OCI-LY3 (cell line): ENCODE data around the gene TMEM72.

Experiments used
- H2AFZ ChIP-seq: fragments of 200-600, 300-600 bp; shearing (Covaris generic); 2 replicates; pipeline ENCODE4 v1.6.0; 2014; ENCODE audit warnings: antibody characterized with exemption, low read depth, low read length
- H3K27ac ChIP-seq: fragments of 200-600, 300-600 bp; sonication (generic); 2 replicates; pipeline ENCODE4 v1.5.1; 2014; ENCODE audit warnings: mild to moderate bottlenecking, low read length, moderate library complexity, mixed read lengths
- H3K27me3 ChIP-seq: fragments of 200-600, 300-600 bp; sonication (generic); 2 replicates; pipeline ENCODE4 v1.6.1; 2014; ENCODE audit warnings: low read depth, low read length, mixed read lengths
- H3K36me3 ChIP-seq: fragments of 200-600, 300-600 bp; sonication (generic); replicated peaks from 2 replicates; pipeline ENCODE3; 2014; ENCODE audit warnings: low read depth, low read length, mixed read lengths
- H3K4me1 ChIP-seq: fragments of 300-600, 200-600 bp; sonication (generic); 2 replicates; pipeline ENCODE4 v1.6.1; 2014; ENCODE audit warnings: low read length, mixed read lengths
- H3K4me2 ChIP-seq: fragments of 200-600, 300-600 bp; sonication (generic); 2 replicates; pipeline ENCODE4 v1.6.1; 2014; ENCODE audit warnings: low read length, mixed read lengths
- H3K4me3 ChIP-seq: fragments of 300-600, 200-600 bp; sonication (generic); 2 replicates; pipeline ENCODE4 v1.5.1; 2014; ENCODE audit warnings: antibody characterized with exemption, mild to moderate bottlenecking, low read length, moderate library complexity
- H3K79me2 ChIP-seq: fragments of 300-600, 200-600 bp; shearing (Covaris generic); 2 replicates; pipeline ENCODE4 v1.6.1; 2014; ENCODE audit warnings: mild to moderate bottlenecking, low read length, mixed read lengths
- H3K9ac ChIP-seq: fragments of 300-600, 200-600 bp; shearing (Covaris generic); 2 replicates; pipeline ENCODE4 v1.6.0; 2014; ENCODE audit warnings: mild to moderate bottlenecking, low read length, moderate library complexity
- H3K9me3 ChIP-seq: fragments of 200-600, 300-600 bp; shearing (Covaris generic); 2 replicates; pipeline ENCODE4 v1.6.1; 2014; ENCODE audit warnings: low read length, mixed read lengths; ENCODE audit not compliant: insufficient read depth
- H4K20me1 ChIP-seq: fragments of 200-600, 300-600 bp; sonication (generic); 2 replicates; pipeline ENCODE4 v1.6.1; 2016; ENCODE audit warnings: low read length, mixed read lengths; ENCODE audit not compliant: insufficient read depth
- EZH2phosphoT487 ChIP-seq: fragments of 200-600 bp; shearing (Covaris generic); IDR thresholded peaks from 2 replicates; pipeline ENCODE4 v1.6.1; 2018; ENCODE audit warnings: antibody characterized with exemption, mixed run types, low read depth
- TF ChIP-seq, protein P1 (sequence below): fragments of 200-600, 300-600 bp; sonication (generic); IDR thresholded peaks from 2 replicates; pipeline ENCODE4 v1.5.1; 2014; ENCODE audit warnings: antibody characterized with exemption, low read length, low read depth

TMEM72 gene

DNA sequence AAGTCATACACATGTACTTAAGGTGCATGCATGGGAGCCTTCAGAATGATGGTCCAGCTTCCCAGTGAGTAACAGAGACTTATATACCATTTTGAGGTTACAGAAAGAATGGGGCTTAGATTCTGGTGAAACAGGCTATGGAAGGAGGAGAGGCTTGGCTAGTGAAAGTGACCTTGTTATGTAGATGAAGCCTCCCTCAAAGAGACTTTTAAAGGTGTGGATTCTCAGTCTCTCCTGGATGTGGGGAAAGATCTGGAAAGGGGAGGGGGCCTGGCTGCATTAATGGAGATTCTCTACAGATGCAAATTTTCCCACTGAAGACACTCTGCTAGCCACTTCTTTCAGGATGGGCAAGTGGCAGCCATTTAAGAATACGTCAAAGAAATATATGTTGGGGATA, 54.0 kb downstream of the TMEM72 start:
- TF ChIP-seq, protein P1, sequence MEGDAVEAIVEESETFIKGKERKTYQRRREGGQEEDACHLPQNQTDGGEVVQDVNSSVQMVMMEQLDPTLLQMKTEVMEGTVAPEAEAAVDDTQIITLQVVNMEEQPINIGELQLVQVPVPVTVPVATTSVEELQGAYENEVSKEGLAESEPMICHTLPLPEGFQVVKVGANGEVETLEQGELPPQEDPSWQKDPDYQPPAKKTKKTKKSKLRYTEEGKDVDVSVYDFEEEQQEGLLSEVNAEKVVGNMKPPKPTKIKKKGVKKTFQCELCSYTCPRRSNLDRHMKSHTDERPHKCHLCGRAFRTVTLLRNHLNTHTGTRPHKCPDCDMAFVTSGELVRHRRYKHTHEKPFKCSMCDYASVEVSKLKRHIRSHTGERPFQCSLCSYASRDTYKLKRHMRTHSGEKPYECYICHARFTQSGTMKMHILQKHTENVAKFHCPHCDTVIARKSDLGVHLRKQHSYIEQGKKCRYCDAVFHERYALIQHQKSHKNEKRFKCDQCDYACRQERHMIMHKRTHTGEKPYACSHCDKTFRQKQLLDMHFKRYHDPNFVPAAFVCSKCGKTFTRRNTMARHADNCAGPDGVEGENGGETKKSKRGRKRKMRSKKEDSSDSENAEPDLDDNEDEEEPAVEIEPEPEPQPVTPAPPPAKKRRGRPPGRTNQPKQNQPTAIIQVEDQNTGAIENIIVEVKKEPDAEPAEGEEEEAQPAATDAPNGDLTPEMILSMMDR = no peak
- H3K4me1 ChIP-seq = peaks cover 78% of the 10 kb centered on the region
- no peaks in the 10 kb centered on the region for H3K36me3 ChIP-seq
- H3K27ac ChIP-seq = peak overlapping the region; percentile 51; the same call in 1 of the 2 replicates
- H2AFZ ChIP-seq = no peak overlapping the region
- H3K4me2 ChIP-seq = peak overlapping the region; percentile 80
- H4K20me1 ChIP-seq = no peaks in the 10 kb centered on the region
- no peaks in the 10 kb centered on the region for H3K9me3 ChIP-seq
- no peaks in the 10 kb centered on the region for H3K27me3 ChIP-seq
- H3K9ac ChIP-seq = no peak overlapping the region
- no peak overlapping the region for H3K4me3 ChIP-seq
- no peaks in the 10 kb centered on the region for H3K79me2 ChIP-seq

DNA sequence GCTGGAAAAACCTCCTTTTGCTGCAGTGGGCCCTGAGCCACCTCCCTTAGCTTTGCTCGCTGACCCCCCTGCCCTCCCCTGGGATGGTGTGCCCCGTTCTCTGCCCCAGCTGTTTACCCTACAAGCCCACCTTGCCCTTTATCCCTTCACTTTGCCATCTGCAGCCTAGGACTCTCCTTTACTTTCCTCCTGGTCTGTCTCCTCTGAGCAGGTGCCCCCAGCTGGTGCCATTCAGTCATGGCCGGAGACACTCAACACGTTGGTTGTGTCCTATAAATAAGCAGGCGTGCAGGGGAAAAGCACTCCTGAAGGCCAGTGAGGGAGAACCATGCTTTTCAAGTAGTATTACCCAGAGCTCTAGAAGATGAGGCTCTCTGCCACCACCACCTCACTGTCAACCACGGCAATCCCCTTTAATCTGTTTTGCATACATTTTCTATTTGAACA, 54.5 kb downstream of the TMEM72 start:
- Histone ChIP-seq H2AFZ (peak overlapping the region; percentile 9; the same call in 1 of the 2 replicates), H4K20me1 (no peaks in the 10 kb centered on the region), H3K4me1 (peaks cover 75% of the 10 kb centered on the region), H3K79me2 (no peaks in the 10 kb centered on the region), H3K4me2 (peak overlapping the region; percentile 36), H3K27ac (peak overlapping the region; percentile 51), H3K9ac (peak overlapping the region; percentile 7; the same call in 1 of the 2 replicates), H3K9me3 (no peaks in the 10 kb centered on the region), H3K36me3 (no peaks in the 10 kb centered on the region), H3K27me3 (no peaks in the 10 kb centered on the region), H3K4me3 (no peak overlapping the region)
- TF ChIP-seq, protein P1 = no peak

DNA sequence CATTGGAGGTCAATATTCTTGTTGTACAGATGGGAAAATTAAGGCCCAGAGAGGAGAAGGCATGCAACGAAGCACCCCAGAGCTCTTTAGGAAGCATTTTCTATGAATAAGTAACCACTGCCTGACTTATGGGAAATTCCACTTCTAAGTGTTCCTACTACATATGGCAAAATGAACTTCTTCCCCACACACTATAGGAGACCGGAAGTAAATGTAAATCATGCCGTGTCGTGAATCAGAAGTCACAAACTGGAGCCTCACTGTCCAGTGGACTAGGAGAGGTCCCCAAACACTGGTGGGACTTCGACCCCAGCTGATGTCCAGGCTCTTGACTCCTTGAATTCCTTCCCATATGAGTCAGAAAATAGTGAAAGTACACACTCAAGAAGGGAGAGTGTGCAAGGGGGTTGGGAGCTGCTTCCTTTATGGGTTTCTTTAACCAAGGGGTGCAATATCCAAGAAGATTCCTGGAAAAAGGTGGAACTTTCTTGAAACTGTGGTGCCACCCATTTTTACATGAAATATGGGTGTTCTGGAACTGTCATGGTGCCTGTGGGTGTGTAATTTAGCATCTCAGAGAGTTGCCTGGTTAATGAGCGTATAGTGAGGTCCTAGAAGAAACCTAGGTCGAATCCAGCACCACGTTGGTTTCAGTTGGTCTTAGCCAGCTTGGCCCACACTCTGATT, 55.1 kb downstream of the TMEM72 start:
- Histone ChIP-seq H3K9ac (no peak overlapping the region), H4K20me1 (no peaks in the 10 kb centered on the region), H3K27ac (peak overlapping the region; percentile 51), H3K4me2 (peak overlapping the region; percentile 36), H3K9me3 (no peaks in the 10 kb centered on the region), H3K79me2 (no peaks in the 10 kb centered on the region), H3K27me3 (no peaks in the 10 kb centered on the region), H2AFZ (peak overlapping the region; percentile 9; the same call in 1 of the 2 replicates), H3K36me3 (no peaks in the 10 kb centered on the region), H3K4me1 (peaks cover 69% of the 10 kb centered on the region), H3K4me3 (no peak overlapping the region)
- no peak for TF ChIP-seq EZH2phosphoT487
- TF ChIP-seq, protein P1 = no peak

DNA sequence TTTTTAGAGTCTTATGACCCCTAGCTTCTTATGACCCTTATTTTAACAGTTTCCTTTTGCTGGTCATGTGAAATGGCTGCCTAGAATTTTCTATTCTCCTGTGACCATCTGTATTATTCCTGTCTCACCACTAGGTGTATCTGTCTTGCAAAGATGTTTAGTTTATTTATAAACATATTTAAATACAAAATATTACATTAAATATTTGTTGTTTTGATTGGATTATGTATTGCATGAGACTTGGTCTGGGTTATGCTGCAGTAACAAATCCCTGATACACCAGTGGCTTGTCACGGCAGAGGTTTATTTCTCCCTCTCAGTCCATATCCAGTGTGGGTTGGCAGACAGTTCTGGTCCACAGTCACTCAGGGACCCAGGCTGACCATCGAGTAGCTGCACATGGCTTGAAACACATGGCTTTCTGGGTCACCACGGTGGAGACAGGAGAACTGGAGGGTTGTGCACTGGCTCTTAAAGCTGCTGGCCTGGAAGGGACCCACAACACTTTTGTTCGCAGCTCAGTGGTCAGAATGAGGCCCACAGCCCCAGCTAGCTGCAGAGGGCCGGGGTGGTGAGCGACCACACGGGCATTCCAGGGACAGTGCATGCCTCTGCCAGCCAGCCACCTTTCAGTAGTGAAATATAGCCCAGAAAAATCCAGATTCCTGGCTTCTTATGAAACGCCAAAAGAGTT, 55.8 kb downstream of the TMEM72 start:
- Histone ChIP-seq H3K4me2 (peak overlapping the region; percentile 78), H3K9ac (no peak overlapping the region), H3K4me3 (no peak overlapping the region), H3K4me1 (peaks cover 66% of the 10 kb centered on the region), H3K27ac (peak overlapping the region; percentile 69), H3K9me3 (no peaks in the 10 kb centered on the region), H3K27me3 (no peaks in the 10 kb centered on the region), H2AFZ (no peak overlapping the region), H3K79me2 (no peaks in the 10 kb centered on the region), H3K36me3 (no peaks in the 10 kb centered on the region), H4K20me1 (no peaks in the 10 kb centered on the region)
- TF ChIP-seq, protein P1 = no peak
- no peak for TF ChIP-seq EZH2phosphoT487
